HFFc6 (cell line): ENCODE results near the gene SETD1A. TPM values are rescaled to one million over a fixed set of nuclear protein-coding genes. Genes with fewer than 3 reads are reported as not detected.
A peak's percentile ranks its signal among the peaks of the same experiment; 100 is the strongest.

Source experiments
- DNase-seq: peaks from one replicate; pipeline ENCODE4 v3.0.0-alpha.2; 2018
- H3K27ac Mint-ChIP-seq: 2 replicates; pipeline ENCODE4 v1.8.0; 2020; ENCODE audit warnings: mild to moderate bottlenecking, mixed read lengths
- H3K27me3 Mint-ChIP-seq: 2 replicates; pipeline ENCODE4 v1.8.0; 2021; ENCODE audit warnings: mild to moderate bottlenecking, moderate library complexity, mixed read lengths; ENCODE audit not compliant: insufficient read depth
- H3K36me3 Mint-ChIP-seq: 2 replicates; pipeline ENCODE4 v1.8.0; 2021; ENCODE audit warnings: low read depth, mixed read lengths
- H3K4me1 Mint-ChIP-seq: 2 replicates; pipeline ENCODE4 v1.8.0; 2020; ENCODE audit warnings: low read depth, mixed read lengths
- H3K4me3 Mint-ChIP-seq: 2 replicates; pipeline ENCODE4 v1.8.0; 2020; ENCODE audit warnings: mild to moderate bottlenecking, moderate library complexity, mixed read lengths
- H3K9me3 Mint-ChIP-seq: 2 replicates; pipeline ENCODE4 v1.8.0; 2020; ENCODE audit warnings: mild to moderate bottlenecking, mixed read lengths
- CTCF ChIP-seq: fragments of 200-600 bp; sonication (generic); IDR thresholded peaks from 2 replicates; pipeline ENCODE4 v1.5.0; 2021; ENCODE audit warnings: antibody characterized with exemption, mild to moderate bottlenecking
- total RNA-seq, 6 experiments: library from RNA; stranded (reverse); fragmentation: NEBNext Ultra II Directional; extraction: Animal tissue kit (Norgen Biotek cat#: 25700); gene quantifications; 2 replicates in 1 of 6; 3 replicates in 5 of 6; pipeline ENCODE4 v1.2.3, GENCODE V29; 2021

SETD1A gene
- total RNA-seq, 6 experiments from 2014 or later = 13.4 to 15.8 (median 14.4) TPM

DNA sequence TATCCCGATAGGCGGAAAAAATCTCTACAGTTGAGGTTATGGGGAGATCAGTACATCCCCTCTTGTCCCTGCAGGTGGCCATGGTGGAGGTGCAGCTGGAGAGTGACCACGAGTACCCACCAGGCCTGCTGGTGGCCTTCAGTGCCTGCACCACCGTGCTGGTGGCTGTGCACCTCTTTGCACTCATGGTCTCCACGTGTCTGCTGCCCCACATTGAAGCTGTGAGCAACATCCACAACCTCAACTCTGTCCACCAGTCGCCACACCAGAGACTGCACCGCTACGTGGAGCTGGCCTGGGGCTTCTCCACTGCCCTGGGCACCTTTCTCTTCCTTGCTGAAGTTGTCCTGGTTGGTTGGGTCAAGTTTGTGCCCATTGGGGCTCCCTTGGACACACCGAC lies 4.4 kb upstream of the SETD1A start:
- Mint-ChIP-seq H3K36me3 (no peaks in the 10 kb centered on the region), H3K9me3 (no peaks in the 10 kb centered on the region), H3K4me1 (peaks cover 13% of the 10 kb centered on the region), H3K27me3 (peaks cover 11% of the 10 kb centered on the region), H3K27ac (no peak overlapping the region), H3K4me3 (no peak overlapping the region)
- TF ChIP-seq CTCF = no peak
- no peak for DNase-seq

GRCh38 chr16:30953511-30954124 lies 3.9 kb upstream of the SETD1A start:
- Mint-ChIP-seq H3K4me3 (no peak overlapping the region), H3K9me3 (no peaks in the 10 kb centered on the region), H3K27ac (peak overlapping the region; percentile 42), H3K27me3 (peaks cover 14% of the 10 kb centered on the region), H3K36me3 (no peaks in the 10 kb centered on the region; the same call in 1 of the 2 replicates), H3K4me1 (peaks cover 17% of the 10 kb centered on the region)
- DNase-seq = peak; percentile 56
- TF ChIP-seq CTCF = peak; percentile 87

GRCh38 chr16:30954993-30955392 lies 2.6 kb upstream of the SETD1A start:
- Mint-ChIP-seq H3K27ac (no peak overlapping the region), H3K4me1 (peaks cover 25% of the 10 kb centered on the region), H3K9me3 (no peaks in the 10 kb centered on the region), H3K27me3 (peaks cover 12% of the 10 kb centered on the region; the same call in 1 of the 2 replicates), H3K36me3 (peaks cover 12% of the 10 kb centered on the region; the same call in 1 of the 2 replicates), H3K4me3 (no peak overlapping the region)
- no peak for TF ChIP-seq CTCF
- no peak for DNase-seq

DNA sequence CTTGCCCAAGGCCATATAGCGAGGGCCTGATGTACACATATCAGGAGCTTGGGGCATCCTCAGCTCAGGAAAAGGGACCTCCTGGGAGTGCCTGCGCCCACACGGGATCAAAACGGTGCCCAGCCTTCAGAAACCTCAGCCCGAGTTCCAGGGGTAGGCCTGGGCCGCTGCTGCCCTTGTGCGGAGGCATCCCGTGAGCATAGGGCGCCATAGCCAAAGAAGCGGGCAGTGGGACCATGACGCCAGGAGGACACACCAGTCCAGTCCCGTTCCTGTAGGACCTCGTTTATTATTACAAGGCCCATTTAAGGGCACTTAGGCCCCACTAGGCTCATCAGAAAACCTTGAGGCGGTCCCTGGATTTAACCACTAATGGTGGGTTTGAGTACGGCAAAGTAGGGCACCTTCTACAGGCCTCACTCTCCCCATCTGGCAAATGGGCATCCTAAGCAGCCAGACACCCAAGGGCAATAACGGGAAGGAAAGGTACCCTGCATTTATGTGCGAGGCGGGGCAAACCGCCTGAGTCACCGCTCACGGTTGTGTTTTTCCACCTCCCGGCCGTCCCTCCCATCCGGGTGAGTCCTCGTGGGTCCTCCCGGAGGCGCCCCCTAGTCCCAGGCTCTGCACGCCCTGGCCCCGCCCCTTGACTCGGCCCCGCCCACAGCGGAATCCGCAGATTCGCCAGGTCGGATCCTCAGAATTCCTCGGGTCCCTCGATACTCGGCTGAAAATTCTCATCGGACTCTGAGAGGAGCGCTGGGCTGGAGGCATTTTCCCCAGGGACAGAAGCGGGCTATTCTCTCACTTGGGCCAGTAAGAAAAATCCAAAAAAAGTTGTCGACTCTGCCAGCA lies 726 bp upstream of the SETD1A start:
- Mint-ChIP-seq H3K27me3 (peaks cover 9% of the 10 kb centered on the region; the same call in 1 of the 2 replicates), H3K36me3 (peaks cover 23% of the 10 kb centered on the region; the same call in 1 of the 2 replicates), H3K9me3 (no peaks in the 10 kb centered on the region), H3K4me3 (peak overlapping the region; percentile 97), H3K4me1 (peaks cover 22% of the 10 kb centered on the region), H3K27ac (peak overlapping the region; percentile 99)
- peak; percentile 58 for TF ChIP-seq CTCF
- DNase-seq = peak; percentile 87

- Mint-ChIP-seq H3K4me3 (peak overlapping the region; percentile 93), H3K27ac (peak overlapping the region; percentile 87), H3K9me3 (no peaks in the 10 kb centered on the region), H3K27me3 (peaks cover 9% of the 10 kb centered on the region; the same call in 1 of the 2 replicates), H3K36me3 (peaks cover 28% of the 10 kb centered on the region), H3K4me1 (peaks cover 22% of the 10 kb centered on the region)
- TF ChIP-seq CTCF = peak; percentile 18; the same call in 1 of the 2 replicates
- DNase-seq = peak; percentile 47
These were observed 873 bp downstream of the SETD1A start for GRCh38 chr16:30958175-30959079.
